ENCODE results near the gene SKAP2.

GRCh38 chr7:26862834-26863233 lies 1.6 kb downstream of the SKAP2 start:
- TF ChIP-seq CTCF (conservative IDR thresholded peaks at IDR 0.05; ENCODE audit: low read depth, low read length) (no peak), EZH2phosphoT487 (IDR thresholded peaks at IDR 0.05; ENCODE audit: borderline replicate concordance, low read length) (no peak), EZH2 (IDR thresholded peaks at IDR 0.05; ENCODE audit: low read length, unreplicated experiment) (no peak)
